ES-I3 (cell line): ENCODE data around the gene MMP11.
"Not testable (repeated sequence)": the region's sequence is repeated elsewhere in the genome, so short reads cannot be mapped to it uniquely, and the experiment has no call there.

Experiments used
- H3K36me3 ChIP-seq: 2 replicates; pipeline ENCODE4 v1.6.1; 2013; ENCODE audit warnings: mild to moderate bottlenecking, low read length, control low read depth, moderate library complexity; ENCODE audit not compliant: insufficient read depth
- H3K4me1 ChIP-seq: 2 replicates; pipeline ENCODE4 v1.6.1; 2013; ENCODE audit warnings: mild to moderate bottlenecking, control low read depth, low read length; ENCODE audit not compliant: insufficient read depth
- H3K9ac ChIP-seq: 2 replicates; pipeline ENCODE4 v1.6.1; 2013; ENCODE audit warnings: low read depth, mild to moderate bottlenecking, low read length, moderate library complexity
- H3K9me3 ChIP-seq: 2 replicates; pipeline ENCODE4 v1.6.1; 2013; ENCODE audit warnings: mild to moderate bottlenecking, low read length, moderate library complexity; ENCODE audit not compliant: control insufficient read depth, insufficient read depth

The MMP11 gene

GRCh38 chr22:23772649-23773473 lies at the start of gene MMP11:
Gene MMP11 (plus strand): TSS chr22:23772849. CDS start chr22:23772871, 22 bp downstream.
- Histone ChIP-seq H3K9me3 (no peaks in the 10 kb centered on the region), H3K9ac (peak within 1 kb of the TSS; percentile 67), H3K4me1 (peaks cover 9% of the 10 kb centered on the region), H3K36me3 (no peaks in the 10 kb centered on the region)

GRCh38 chr22:23728108-23728507 lies 44.5 kb upstream of the MMP11 start:
- H3K9me3 ChIP-seq, H3K4me1 ChIP-seq, H3K9ac ChIP-seq, H3K36me3 ChIP-seq: not testable (repeated sequence)

- peaks cover 3% of the 10 kb centered on the region; the same call in 1 of the 2 replicates for H3K4me1 ChIP-seq
- H3K36me3 ChIP-seq = no peaks in the 10 kb centered on the region
- H3K9ac ChIP-seq = no peak overlapping the region
- no peaks in the 10 kb centered on the region for H3K9me3 ChIP-seq
Observed at GRCh38 chr22:23737696-23738095, 35.0 kb upstream of the MMP11 start.

- no peaks in the 10 kb centered on the region for H3K4me1 ChIP-seq
- H3K9me3 ChIP-seq = no peaks in the 10 kb centered on the region
- H3K9ac ChIP-seq = no peak overlapping the region
- peaks cover 3% of the 10 kb centered on the region; the same call in 1 of the 2 replicates for H3K36me3 ChIP-seq
Observed at GRCh38 chr22:23742505-23743264, 30.0 kb upstream of the MMP11 start.

GRCh38 chr22:23743303-23743705 lies 29.3 kb upstream of the MMP11 start:
- no peak overlapping the region for H3K9ac ChIP-seq
- no peaks in the 10 kb centered on the region for H3K4me1 ChIP-seq
- H3K36me3 ChIP-seq = peaks cover 3% of the 10 kb centered on the region; the same call in 1 of the 2 replicates
- H3K9me3 ChIP-seq = no peaks in the 10 kb centered on the region

- Histone ChIP-seq H3K36me3 (peaks cover 3% of the 10 kb centered on the region; the same call in 1 of the 2 replicates), H3K4me1 (no peaks in the 10 kb centered on the region), H3K9ac (no peak overlapping the region), H3K9me3 (no peaks in the 10 kb centered on the region)
Observed at GRCh38 chr22:23744001-23744400, 28.6 kb upstream of the MMP11 start.

GRCh38 chr22:23744485-23744884 lies 28.2 kb upstream of the MMP11 start:
- Histone ChIP-seq H3K4me1 (no peaks in the 10 kb centered on the region), H3K9ac (no peak overlapping the region), H3K36me3 (peaks cover 3% of the 10 kb centered on the region; the same call in 1 of the 2 replicates), H3K9me3 (no peaks in the 10 kb centered on the region)

GRCh38 chr22:23745791-23746190 lies 26.9 kb upstream of the MMP11 start:
- Histone ChIP-seq H3K9ac (no peak overlapping the region), H3K36me3 (peaks cover 3% of the 10 kb centered on the region; the same call in 1 of the 2 replicates), H3K9me3 (no peaks in the 10 kb centered on the region), H3K4me1 (no peaks in the 10 kb centered on the region)

GRCh38 chr22:23749841-23750301 lies 22.8 kb upstream of the MMP11 start:
- Histone ChIP-seq H3K9ac (peak overlapping the region; percentile 84; the same call in 1 of the 2 replicates), H3K36me3 (no peaks in the 10 kb centered on the region), H3K9me3 (no peaks in the 10 kb centered on the region), H3K4me1 (no peaks in the 10 kb centered on the region; the same call in 1 of the 2 replicates)

- Histone ChIP-seq H3K4me1 (no peaks in the 10 kb centered on the region; the same call in 1 of the 2 replicates), H3K9me3 (no peaks in the 10 kb centered on the region), H3K36me3 (no peaks in the 10 kb centered on the region), H3K9ac (peak overlapping the region; percentile 84)
Observed at GRCh38 chr22:23750367-23750713, 22.3 kb upstream of the MMP11 start.

GRCh38 chr22:23750714-23751440 lies 21.8 kb upstream of the MMP11 start, which contains the start of gene ZNF70:
Gene ZNF70 (minus strand): TSS chr22:23751112. CDS start chr22:23745140, 5,972 bp downstream.
- H3K4me1 ChIP-seq = no peaks in the 10 kb centered on the region; the same call in 1 of the 2 replicates

GRCh38 chr22:23751441-23751996 lies 21.1 kb upstream of the MMP11 start:
- no peaks in the 10 kb centered on the region for H3K9me3 ChIP-seq
- no peaks in the 10 kb centered on the region for H3K36me3 ChIP-seq
- peak overlapping the region; percentile 73 for H3K9ac ChIP-seq
- no peaks in the 10 kb centered on the region; the same call in 1 of the 2 replicates for H3K4me1 ChIP-seq

More at GRCh38 chr22:23750714-23751440, 21.8 kb upstream of the MMP11 start, which contains the start of gene ZNF70:
- H3K36me3 ChIP-seq = no peaks in the 10 kb centered on the region
- peak within 1 kb of the TSS; percentile 84 for H3K9ac ChIP-seq
- no peaks in the 10 kb centered on the region for H3K9me3 ChIP-seq

GRCh38 chr22:23752090-23752691 lies 20.5 kb upstream of the MMP11 start:
- Histone ChIP-seq H3K9me3 (no peaks in the 10 kb centered on the region), H3K9ac (peak overlapping the region; percentile 73; the same call in 1 of the 2 replicates), H3K4me1 (no peaks in the 10 kb centered on the region; the same call in 1 of the 2 replicates), H3K36me3 (no peaks in the 10 kb centered on the region)
